NCI-H2081 treated with DMSO at 0.1 percent for 48 hours (cell line): ENCODE measurements around the gene NAPG.
"Not testable (repeated sequence)": the region's sequence is repeated elsewhere in the genome, so short reads cannot be mapped to it uniquely, and the experiment has no call there.

ENCODE experiments used
- DNase-seq: peaks from one replicate; lab custom pipeline; 2025; lab: John Stamatoyannopoulos, UW

NAPG gene

GRCh38 chr18:10546557-10547300, 20.9 kb downstream of the NAPG start:
- DNase-seq = no peak

GRCh38 chr18:10552226-10552625, 26.4 kb downstream of the NAPG start:
- no peak for DNase-seq

DNA sequence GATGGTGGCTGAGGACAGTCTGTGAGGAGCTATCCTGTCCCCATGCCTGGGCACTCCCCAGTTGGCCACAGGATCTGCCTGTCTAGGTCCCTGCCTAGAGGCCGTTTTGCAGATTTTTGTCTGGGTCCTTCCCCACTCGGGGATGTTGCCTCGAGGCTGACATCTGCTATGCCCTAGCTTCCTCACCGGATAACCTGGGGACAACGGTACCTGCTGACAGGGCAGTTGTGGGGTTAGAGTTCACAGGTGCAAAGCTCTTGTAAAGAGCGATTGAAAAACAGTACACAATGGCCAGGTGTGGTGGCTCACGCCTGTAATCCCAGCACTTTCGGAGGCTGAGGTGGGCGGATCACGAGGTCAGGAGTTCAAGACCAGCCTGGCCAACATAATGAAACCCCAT, 30.4 kb downstream of the NAPG start:
- DNase-seq = not testable (repeated sequence)

DNA sequence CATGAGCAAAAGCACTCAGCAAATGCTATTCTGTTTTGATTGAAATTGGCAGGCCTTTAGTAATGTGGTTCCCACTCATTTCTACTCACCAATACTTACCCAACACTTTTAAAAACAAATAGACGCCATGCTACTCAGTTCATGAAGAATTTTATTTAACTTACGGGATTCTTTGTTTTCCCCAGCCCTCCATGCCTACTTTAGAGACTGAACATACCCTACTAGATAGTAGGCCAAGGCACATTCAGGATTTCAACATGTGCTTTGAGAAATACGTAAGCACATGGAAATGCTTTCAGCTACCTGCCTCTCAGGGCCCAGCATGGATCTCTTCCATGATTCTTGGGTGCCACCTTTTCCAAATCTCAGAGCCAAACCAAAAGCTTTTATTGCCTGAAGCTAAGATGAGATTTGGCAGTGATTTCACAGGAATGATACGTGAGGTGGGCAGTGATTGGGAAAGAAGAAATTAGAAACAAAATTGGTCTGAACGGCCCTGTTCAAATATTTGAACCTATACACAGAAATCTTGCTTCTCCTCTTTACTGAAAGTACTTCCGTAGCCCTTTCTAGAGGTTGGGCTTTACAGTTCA, 31.4 kb downstream of the NAPG start:
- no peak for DNase-seq

- no peak for DNase-seq
Measured at GRCh38 chr18:10558243-10558966, 32.6 kb downstream of the NAPG start.

GRCh38 chr18:10558967-10559298, 33.1 kb downstream of the NAPG start:
- no peak for DNase-seq

DNA sequence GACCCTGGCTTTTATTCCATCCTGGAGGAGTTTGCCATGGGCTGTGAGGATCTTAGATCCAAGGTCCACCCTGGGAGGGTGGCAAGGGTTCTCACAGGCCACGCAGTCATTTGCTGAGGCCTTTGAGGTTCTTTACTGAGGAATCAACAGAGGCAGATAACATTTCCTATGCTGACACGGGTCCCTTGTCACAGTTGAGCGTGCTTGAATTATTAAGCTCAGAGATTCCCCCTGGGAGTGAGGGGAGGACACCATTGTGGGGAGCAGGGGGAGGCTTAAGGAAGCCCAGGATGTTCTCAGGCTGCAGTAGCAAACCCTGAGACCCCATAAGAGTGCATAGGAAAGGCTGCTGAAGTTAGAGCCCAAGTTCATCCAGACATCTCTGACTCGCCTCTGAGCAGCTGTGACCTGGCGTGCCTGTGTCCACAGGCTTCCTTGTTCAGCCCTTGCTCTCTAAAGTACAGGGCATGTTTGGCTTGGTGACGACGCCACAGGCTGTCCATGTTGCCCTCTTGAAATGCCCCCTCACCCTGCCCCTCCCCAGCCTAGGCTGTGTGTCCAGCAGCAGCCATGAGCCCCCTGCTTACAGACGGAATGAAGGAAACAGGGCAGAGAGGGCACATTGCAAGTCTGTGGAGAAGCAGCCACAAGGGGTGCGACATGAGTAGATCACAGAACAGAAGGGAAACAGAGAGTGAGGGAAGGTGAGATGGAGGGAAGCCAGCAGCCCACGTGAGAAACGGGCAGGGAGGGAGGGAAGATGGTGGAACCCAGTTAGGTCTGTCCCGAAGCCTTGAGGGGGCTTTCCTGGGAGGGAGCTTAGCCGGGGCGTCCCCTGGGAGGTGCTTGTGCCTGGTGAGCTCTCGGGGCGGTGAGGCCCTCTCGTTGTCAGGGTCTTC, 34.0 kb downstream of the NAPG start:
- no peak for DNase-seq

DNA sequence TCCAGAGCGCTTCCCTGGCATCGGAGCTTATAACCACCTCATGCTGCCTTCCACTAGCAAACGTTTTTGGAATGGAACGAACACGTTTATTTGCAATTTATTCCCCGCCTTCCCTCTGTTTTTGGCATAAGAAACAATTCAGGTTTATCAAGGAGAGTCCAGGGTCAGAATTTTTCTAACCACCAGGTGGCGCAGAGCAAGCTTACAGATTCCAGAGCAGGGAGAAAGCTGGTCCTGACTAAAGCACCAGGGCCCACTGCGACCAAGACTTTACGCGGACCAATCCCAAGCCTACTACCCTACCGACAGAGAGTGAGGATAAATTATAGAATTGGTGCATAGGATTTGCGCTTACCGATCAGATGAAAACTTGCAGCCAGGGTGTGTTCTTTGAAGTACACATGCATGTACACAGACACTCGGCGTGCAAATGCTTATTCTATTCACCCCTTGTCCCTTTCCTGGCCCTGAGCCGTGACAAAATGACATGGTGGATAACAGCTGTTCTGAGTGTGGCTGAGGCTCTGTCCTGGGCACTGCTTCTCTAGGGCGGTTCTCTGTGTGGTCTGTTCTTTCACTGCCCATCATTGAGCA, 34.7 kb downstream of the NAPG start:
- no peak for DNase-seq

- no peak for DNase-seq
Measured at GRCh38 chr18:10562773-10563160, 36.9 kb downstream of the NAPG start.

GRCh38 chr18:10563886-10564285, 38.1 kb downstream of the NAPG start:
- no peak for DNase-seq

DNA sequence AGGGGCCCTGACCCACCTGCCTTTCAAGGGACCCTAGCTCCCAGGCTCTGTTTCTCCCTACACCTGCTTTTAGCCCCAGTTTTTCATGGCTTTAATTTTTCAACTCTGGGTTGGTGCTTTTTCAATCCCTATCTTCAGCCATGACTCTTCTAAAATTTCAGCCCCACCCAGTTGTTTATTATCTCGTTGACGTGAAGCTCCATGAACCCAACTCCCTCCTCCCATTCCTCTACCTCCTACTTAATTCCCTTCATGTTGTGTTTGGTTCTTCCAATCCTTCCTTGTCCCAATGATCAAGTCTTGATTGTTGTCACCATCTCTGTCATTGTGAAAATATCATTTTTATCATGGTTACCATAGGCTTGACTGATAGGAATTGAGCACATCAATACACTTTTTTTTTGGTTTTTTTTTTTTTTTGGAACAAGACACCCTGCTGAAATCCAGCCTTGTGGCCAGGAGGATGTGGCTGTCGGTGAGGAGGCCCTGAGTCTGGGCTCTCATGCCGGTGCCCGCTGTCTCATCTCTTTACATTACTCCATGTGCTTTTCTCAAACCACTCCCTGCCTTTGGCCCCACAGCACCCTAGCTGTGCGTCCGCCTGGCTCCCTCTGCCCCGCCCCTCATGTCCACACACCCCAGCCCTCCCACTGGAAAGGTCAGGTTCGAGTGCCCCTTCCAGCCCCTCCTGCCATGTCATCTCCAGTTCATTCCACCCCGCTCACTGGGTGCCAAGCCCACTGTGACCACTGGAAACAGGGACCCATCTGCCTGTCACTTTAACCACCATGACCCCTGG, 39.3 kb downstream of the NAPG start:
- no peak for DNase-seq

GRCh38 chr18:10565835-10566234, 40.0 kb downstream of the NAPG start:
- DNase-seq = no peak

GRCh38 chr18:10566390-10566789, 40.6 kb downstream of the NAPG start:
- no peak for DNase-seq

- DNase-seq = not testable (repeated sequence)
Measured at GRCh38 chr18:10569941-10570340, 44.1 kb downstream of the NAPG start.

- DNase-seq = no peak
Measured at GRCh38 chr18:10570622-10571021, 44.8 kb downstream of the NAPG start.

DNA sequence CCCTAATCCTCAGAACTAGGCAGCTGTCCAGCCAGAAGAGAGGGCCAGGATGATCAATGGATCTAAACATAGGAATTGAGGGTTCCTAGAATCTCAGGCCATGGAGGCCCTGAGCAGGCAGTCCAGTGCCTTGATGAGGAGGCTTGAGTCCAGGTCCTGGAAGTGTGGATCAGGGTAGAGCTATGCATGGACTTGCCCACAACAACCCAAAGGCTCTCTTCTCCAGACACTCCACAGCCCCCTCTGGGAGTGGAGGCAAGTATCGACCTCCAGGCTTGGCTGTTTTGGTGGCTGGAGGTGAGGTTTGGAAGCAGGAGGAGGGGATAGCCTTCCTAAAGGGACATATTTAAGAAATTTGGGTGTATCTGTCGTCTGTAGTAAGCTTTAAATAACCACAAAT, 45.7 kb downstream of the NAPG start:
- no peak for DNase-seq

DNA sequence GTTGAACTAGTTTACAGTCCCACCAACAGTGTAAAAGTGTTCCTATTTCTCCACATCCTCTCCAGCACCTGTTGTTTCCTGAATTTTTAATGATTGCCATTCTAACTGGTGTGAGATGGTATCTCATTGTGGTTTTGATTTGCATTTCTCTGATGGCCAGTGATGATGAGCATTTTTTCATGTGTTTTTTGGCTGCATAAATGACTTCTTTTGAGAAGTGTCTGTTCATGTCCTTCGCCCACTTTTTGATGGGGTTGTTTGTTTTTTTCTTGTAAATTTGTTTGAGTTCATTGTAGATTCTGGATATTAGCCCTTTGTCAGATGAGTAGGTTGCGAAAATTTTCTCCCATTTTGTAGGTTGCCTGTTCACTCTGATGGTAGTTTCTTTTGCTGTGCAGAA, 47.4 kb downstream of the NAPG start:
- DNase-seq = not testable (repeated sequence)

DNA sequence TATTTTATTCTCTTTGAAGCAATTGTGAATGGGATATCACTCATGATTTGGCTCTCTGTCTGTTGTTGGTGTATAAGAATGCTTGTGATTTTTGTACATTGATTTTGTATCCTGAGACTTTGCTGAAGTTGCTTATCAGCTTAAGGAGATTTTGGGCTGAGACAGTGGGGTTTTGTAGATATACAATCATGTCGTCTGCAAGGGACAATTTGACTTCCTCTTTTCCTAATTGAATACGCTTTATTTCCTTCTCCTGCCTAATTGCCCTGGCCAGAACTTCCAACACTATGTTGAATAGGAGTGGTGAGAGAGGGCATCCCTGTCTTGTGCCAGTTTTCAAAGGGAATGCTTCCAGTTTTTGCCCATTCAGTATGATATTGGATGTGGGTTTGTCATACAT, 48.6 kb downstream of the NAPG start:
- DNase-seq = not testable (repeated sequence)

- DNase-seq = not testable (repeated sequence)
Measured at GRCh38 chr18:10577842-10578572, 52.2 kb downstream of the NAPG start.

- not testable (repeated sequence) for DNase-seq
Measured at GRCh38 chr18:10578573-10578899, 52.7 kb downstream of the NAPG start.
